HepG2 (cell line): Measurements from ENCODE around the gene EGFL8. TPM values are rescaled to one million over a fixed set of nuclear protein-coding genes. Genes with fewer than 3 reads are reported as not detected.

Experiments used
- BCL3 ChIP-seq: sonication (generic); formaldehyde crosslinking; IDR thresholded peaks from 2 replicates; pipeline ENCODE4 v1.5.1; 2020; ENCODE audit warnings: mild to moderate bottlenecking, missing genetic modification reagents, moderate library complexity
- BCL6 ChIP-seq: IDR thresholded peaks from 2 replicates; pipeline ENCODE4 v1.6.1; 2016; ENCODE audit warnings: missing genetic modification reagents, missing compliant biosample characterization
- CBX1 ChIP-seq: IDR thresholded peaks from one replicate; pipeline ENCODE4 v1.6.1; 2016; ENCODE audit warnings: antibody characterized with exemption, low read depth
- GABPB1 ChIP-seq: IDR thresholded peaks from 2 replicates; pipeline ENCODE4 v1.6.1; 2016; ENCODE audit warnings: mild to moderate bottlenecking, missing genetic modification reagents, moderate library complexity, missing compliant biosample characterization
- HDAC6 ChIP-seq: fragments of 200-600 bp; sonication (generic); IDR thresholded peaks from 2 replicates; pipeline ENCODE4 v1.7.0; 2017; ENCODE audit warnings: mild to moderate bottlenecking, antibody characterized with exemption, low read length, low read depth
- ISL2 ChIP-seq: sonication (generic); formaldehyde crosslinking; IDR thresholded peaks from 2 replicates; pipeline ENCODE4 v1.5.0; 2020; ENCODE audit warnings: missing genetic modification reagents
- NR2F6 ChIP-seq, 2 experiments: IDR thresholded peaks; 2 replicates each; pipeline ENCODE4 v1.6.1; 2016; ENCODE audit warnings: antibody characterized with exemption in 1 of 2, mild to moderate bottlenecking in 1 of 2
- PRDM10 ChIP-seq: sonication (generic); formaldehyde crosslinking; IDR thresholded peaks from 2 replicates; pipeline ENCODE4 v1.4.0; 2020; ENCODE audit warnings: low read depth, missing genetic modification reagents
- PRMT3 ChIP-seq: sonication (generic); formaldehyde crosslinking; IDR thresholded peaks from 2 replicates; pipeline ENCODE4 v1.8.1; 2022; ENCODE audit warnings: low read depth, mild to moderate bottlenecking, moderate library complexity, missing genetic modification reagents, borderline replicate concordance
- ZNF350 ChIP-seq: sonication (generic); formaldehyde crosslinking; IDR thresholded peaks from 2 replicates; pipeline ENCODE4 v1.4.0; 2020; ENCODE audit warnings: mild to moderate bottlenecking, low read depth, missing genetic modification reagents, borderline replicate concordance
- ZNF777 ChIP-seq: sonication (generic); formaldehyde crosslinking; IDR thresholded peaks from 2 replicates; pipeline ENCODE4 v1.4.0; 2020; ENCODE audit warnings: missing genetic modification reagents
- polyA plus RNA-seq, 8 experiments: library from polyadenylated mRNA; depleted of rRNA in 3 of 8; stranded (reverse) in 7 of 8; unstranded in 1 of 8; fragments of >200 nt; fragmentation: Illumina TruSeq in 4 of 8; extraction: Trizol in 4 of 8; gene quantifications; 2 replicates each; pipeline versions ENCODE4 v1.2.1 to v1.2.3, GENCODE V29; 2011 to 2016; ENCODE audit warnings: low read depth in 4 of 8, missing spikeins in 1 of 8, mixed read lengths in 1 of 8; ENCODE audit not compliant: insufficient read depth in 1 of 8
- total RNA-seq, 5 experiments: library from RNA; depleted of rRNA; stranded (reverse); fragments of >200 nt; fragmentation: Illumina TruSeq; extraction: Trizol; gene quantifications; 2 replicates each; pipeline ENCODE4 v1.2.3, GENCODE V29; 2016; ENCODE audit warnings: low read depth in 1 of 5
- TF ChIP-seq, protein P1 (sequence below): sonication (generic); formaldehyde crosslinking; IDR thresholded peaks from 2 replicates; pipeline ENCODE4 v1.9.0; 2021; ENCODE audit warnings: mild to moderate bottlenecking, missing genetic modification reagents
- TF ChIP-seq, protein P2 (sequence below): sonication (generic); formaldehyde crosslinking; IDR thresholded peaks from 2 replicates; pipeline ENCODE4 v1.4.0; 2020; ENCODE audit warnings: missing genetic modification reagents
- TF ChIP-seq, protein P3 (sequence below): sonication (generic); formaldehyde crosslinking; IDR thresholded peaks from 2 replicates; pipeline ENCODE4 v1.5.0; 2020; ENCODE audit warnings: missing genetic modification reagents

The EGFL8 gene
- total and polyA plus RNA-seq, 2 of the 13 experiments (the other 11 are each of a cell fraction or from before 2014, with no cell fraction given) = 10.0 to 11.5 TPM

- TF ChIP-seq, protein P1, sequence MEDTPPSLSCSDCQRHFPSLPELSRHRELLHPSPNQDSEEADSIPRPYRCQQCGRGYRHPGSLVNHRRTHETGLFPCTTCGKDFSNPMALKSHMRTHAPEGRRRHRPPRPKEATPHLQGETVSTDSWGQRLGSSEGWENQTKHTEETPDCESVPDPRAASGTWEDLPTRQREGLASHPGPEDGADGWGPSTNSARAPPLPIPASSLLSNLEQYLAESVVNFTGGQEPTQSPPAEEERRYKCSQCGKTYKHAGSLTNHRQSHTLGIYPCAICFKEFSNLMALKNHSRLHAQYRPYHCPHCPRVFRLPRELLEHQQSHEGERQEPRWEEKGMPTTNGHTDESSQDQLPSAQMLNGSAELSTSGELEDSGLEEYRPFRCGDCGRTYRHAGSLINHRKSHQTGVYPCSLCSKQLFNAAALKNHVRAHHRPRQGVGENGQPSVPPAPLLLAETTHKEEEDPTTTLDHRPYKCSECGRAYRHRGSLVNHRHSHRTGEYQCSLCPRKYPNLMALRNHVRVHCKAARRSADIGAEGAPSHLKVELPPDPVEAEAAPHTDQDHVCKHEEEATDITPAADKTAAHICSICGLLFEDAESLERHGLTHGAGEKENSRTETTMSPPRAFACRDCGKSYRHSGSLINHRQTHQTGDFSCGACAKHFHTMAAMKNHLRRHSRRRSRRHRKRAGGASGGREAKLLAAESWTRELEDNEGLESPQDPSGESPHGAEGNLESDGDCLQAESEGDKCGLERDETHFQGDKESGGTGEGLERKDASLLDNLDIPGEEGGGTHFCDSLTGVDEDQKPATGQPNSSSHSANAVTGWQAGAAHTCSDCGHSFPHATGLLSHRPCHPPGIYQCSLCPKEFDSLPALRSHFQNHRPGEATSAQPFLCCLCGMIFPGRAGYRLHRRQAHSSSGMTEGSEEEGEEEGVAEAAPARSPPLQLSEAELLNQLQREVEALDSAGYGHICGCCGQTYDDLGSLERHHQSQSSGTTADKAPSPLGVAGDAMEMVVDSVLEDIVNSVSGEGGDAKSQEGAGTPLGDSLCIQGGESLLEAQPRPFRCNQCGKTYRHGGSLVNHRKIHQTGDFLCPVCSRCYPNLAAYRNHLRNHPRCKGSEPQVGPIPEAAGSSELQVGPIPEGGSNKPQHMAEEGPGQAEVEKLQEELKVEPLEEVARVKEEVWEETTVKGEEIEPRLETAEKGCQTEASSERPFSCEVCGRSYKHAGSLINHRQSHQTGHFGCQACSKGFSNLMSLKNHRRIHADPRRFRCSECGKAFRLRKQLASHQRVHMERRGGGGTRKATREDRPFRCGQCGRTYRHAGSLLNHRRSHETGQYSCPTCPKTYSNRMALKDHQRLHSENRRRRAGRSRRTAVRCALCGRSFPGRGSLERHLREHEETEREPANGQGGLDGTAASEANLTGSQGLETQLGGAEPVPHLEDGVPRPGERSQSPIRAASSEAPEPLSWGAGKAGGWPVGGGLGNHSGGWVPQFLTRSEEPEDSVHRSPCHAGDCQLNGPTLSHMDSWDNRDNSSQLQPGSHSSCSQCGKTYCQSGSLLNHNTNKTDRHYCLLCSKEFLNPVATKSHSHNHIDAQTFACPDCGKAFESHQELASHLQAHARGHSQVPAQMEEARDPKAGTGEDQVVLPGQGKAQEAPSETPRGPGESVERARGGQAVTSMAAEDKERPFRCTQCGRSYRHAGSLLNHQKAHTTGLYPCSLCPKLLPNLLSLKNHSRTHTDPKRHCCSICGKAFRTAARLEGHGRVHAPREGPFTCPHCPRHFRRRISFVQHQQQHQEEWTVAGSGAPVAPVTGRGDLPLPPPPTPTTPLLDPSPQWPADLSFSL (CRISPR knock-in tag) = no peak
- TF ChIP-seq ISL2 (peak; percentile 84), CBX1 (no peak), HDAC6 (no peak), NR2F6 (IDR thresholded peaks at IDR 0.05) (no peak), NR2F6 (CRISPR knock-in tag; IDR thresholded peaks at IDR 0.05) (0 out of 2 replicates have a peak, but pooled peaks have one; percentile 13), ZNF777 (CRISPR knock-in tag) (no peak), GABPB1 (peak; percentile 90), BCL3 (CRISPR knock-in tag) (peak; percentile 80; the same call in 1 of the 2 replicates), PRDM10 (CRISPR knock-in tag) (0 out of 2 replicates have a peak, but pooled peaks have one; percentile 19), ZNF350 (CRISPR knock-in tag) (peak; percentile 87), PRMT3 (CRISPR knock-in tag) (no peak), BCL6 (CRISPR knock-in tag) (peak; percentile 3)
- TF ChIP-seq, protein P2, sequence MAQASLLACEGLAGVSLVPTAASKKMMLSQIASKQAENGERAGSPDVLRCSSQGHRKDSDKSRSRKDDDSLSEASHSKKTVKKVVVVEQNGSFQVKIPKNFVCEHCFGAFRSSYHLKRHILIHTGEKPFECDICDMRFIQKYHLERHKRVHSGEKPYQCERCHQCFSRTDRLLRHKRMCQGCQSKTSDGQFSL = no peak; the same call in 1 of the 2 replicates
- TF ChIP-seq, protein P3, sequence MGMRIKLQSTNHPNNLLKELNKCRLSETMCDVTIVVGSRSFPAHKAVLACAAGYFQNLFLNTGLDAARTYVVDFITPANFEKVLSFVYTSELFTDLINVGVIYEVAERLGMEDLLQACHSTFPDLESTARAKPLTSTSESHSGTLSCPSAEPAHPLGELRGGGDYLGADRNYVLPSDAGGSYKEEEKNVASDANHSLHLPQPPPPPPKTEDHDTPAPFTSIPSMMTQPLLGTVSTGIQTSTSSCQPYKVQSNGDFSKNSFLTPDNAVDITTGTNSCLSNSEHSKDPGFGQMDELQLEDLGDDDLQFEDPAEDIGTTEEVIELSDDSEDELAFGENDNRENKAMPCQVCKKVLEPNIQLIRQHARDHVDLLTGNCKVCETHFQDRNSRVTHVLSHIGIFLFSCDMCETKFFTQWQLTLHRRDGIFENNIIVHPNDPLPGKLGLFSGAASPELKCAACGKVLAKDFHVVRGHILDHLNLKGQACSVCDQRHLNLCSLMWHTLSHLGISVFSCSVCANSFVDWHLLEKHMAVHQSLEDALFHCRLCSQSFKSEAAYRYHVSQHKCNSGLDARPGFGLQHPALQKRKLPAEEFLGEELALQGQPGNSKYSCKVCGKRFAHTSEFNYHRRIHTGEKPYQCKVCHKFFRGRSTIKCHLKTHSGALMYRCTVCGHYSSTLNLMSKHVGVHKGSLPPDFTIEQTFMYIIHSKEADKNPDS (CRISPR knock-in tag) = peak; percentile 89; the same call in 1 of the 2 replicates
These were observed 31.7 kb downstream of the EGFL8 start (continued) for GRCh38 chr6:32195902-32196681.
